ENCODE results near the gene TBPL2.

DNA sequence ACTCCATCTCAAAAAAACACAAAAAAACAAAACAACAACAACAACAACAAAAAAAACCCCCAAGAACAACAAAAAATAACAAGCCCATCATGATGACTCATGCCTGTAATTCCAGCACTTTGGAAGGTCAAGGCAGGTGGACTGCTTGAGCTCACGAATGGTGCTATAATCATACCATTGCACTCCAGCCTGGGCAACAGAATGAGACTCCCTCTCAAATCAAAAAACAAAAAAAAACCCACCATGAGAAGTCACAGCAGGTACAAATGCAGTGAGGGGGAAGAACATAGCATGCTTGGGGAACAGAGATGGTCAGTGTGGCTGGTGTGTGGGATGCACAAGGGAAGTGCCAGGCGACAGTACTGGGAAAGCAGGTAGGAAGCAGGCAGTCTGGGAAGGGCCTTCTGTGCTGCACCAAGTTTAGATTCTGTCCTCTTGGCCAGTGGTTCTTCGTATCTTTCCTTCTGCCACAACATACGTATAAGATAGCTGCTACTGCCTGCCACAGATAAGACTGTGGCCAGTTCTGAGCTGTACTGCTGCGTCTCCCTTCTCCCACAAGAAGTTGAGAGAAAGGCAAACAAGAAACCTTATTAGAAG is 56.8 kb downstream of the TBPL2 start:
- no peak for TF ChIP-seq SP1 (IDR thresholded peaks at IDR 0.05)
- TF ChIP-seq FOXK2 (IDR thresholded peaks at IDR 0.05) = no peak
- TF ChIP-seq FOXA1 (IDR thresholded peaks at IDR 0.05) = no peak
- no peak for TF ChIP-seq TARDBP (IDR thresholded peaks at IDR 0.05)
- TF ChIP-seq FOXM1 (IDR thresholded peaks at IDR 0.05; ENCODE audit: borderline replicate concordance) = no peak
- TF ChIP-seq LEF1 (IDR thresholded peaks at IDR 0.05; ENCODE audit: borderline replicate concordance) = no peak
- no peak for TF ChIP-seq BHLHE40 (IDR thresholded peaks at IDR 0.05; ENCODE audit: borderline replicate concordance)
- no peak for TF ChIP-seq NFRKB (IDR thresholded peaks at IDR 0.05)
- TF ChIP-seq PKNOX1 (IDR thresholded peaks at IDR 0.05) = no peak
- no peak for TF ChIP-seq HDGF (IDR thresholded peaks at IDR 0.05; ENCODE audit: borderline replicate concordance)
- TF ChIP-seq ARNT (IDR thresholded peaks at IDR 0.05) = no peak
- no peak for TF ChIP-seq ELF4 (IDR thresholded peaks at IDR 0.05)

Data from HEK293T (cell line).